Measurements from ENCODE around the gene CADPS.

CADPS gene

DNA sequence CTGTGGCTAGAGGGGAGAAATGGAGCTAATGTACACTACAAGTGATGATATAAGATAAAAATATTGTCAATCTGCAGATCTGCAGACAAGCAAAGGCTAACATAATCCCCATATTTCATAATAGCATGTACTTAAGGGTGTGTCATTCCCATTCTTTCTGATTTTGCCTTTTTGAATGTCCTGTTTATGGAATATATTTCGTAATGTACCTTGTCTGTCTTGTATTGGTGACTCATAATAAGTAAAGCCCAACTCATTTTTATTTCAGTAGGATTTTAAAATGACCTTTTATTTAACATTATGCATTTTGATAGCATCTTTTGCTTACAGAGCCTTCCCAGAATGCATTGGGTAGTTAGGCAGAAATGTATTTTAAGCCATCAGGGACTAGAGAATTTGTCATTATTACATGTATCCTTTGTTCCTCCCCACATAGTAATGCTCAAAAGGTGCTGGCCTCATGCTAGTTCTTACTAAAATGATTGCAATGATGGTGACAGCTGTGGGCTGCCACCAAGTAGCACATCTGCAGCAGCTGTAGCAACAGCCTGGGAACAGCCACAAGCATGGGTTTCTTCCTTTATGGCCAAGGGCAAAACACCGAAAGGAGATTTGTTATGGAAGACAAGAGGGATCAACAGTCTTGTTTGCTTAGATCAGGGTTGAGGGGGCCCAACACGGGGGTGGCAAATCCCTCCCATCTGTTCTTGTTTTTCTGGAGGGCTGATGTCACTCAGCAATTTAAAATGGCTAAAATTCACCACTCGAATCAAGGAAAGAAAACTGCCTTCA, 188.5 kb downstream of the CADPS start:
- no peak overlapping the region for H3K4me3 ChIP-seq (ENCODE audit: low read length)
- TF ChIP-seq ZNF274 (IDR thresholded peaks at IDR 0.05; ENCODE audit: low read depth, low read length) = no peak

DNA sequence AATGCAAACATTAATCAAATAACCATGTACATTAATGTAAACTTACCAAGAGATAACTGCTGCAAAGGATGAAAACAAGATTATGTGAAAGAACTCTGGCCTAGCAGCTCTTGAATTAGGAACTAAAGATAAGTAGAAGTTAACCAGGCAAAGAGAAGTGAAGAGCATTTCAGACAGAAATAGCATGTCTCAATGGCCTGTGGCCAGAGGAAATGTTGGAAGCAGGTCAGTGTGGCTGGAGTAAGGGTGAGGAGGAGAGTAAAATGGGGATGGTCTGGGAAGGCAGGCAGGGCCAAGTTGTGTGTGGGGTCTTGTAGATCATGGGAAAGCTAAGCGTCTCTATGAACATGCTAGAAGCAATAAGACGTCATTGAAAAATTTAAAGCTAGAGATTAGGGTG, 192.4 kb downstream of the CADPS start:
- no peak overlapping the region for H3K4me3 ChIP-seq (ENCODE audit: low read length)
- no peak for TF ChIP-seq ZNF274 (IDR thresholded peaks at IDR 0.05; ENCODE audit: low read depth, low read length)

DNA sequence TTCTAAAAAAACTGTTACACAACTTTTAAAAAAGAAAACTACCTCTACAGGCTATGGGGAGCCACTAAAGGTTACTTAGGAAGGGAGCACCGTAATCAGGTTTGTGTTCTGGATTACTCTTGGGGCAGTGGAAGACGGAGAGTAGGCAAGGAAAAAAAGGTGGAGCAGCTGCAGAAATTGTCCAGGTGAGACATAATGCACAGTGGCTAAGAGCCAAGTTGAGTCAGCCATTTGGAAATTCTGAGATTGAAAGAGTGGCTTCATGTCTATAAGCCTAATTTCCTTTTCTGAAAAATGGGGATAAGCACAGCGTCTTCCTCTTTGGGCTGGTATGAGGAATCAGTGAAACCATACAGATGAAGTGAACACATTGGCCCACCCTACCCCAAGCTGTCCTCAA, 195.2 kb downstream of the CADPS start:
- TF ChIP-seq ZNF274 (IDR thresholded peaks at IDR 0.05; ENCODE audit: low read depth, low read length) = no peak
- H3K4me3 ChIP-seq (ENCODE audit: low read length) = no peak overlapping the region

DNA sequence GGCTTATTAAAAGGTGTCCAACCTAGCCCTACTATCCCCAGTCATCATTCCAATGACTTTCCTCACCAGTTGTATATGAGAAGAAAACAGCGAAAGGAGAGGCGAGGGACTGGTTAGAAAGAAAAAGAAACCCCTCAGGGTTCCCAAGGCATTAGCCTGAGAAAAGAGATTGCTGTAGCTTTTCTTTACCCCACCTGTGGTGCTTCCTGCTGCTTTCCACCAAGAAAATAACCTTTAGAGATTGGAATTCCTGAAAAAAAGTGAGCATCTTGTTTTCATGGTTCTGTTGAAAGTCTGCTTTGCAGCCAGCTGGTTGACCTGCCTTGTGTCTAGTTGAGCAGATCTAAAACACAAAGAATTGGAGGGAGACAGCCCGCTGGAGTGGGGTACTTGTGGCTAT, 196.4 kb downstream of the CADPS start:
- H3K4me3 ChIP-seq (ENCODE audit: low read length) = no peak overlapping the region
- no peak for TF ChIP-seq ZNF274 (IDR thresholded peaks at IDR 0.05; ENCODE audit: low read depth, low read length)

- TF ChIP-seq ZNF274 (IDR thresholded peaks at IDR 0.05; ENCODE audit: low read depth, low read length) = no peak
- no peak overlapping the region for H3K4me3 ChIP-seq (ENCODE audit: low read length)
These were observed 197.3 kb downstream of the CADPS start for GRCh38 chr3:62677926-62678325.

- TF ChIP-seq ZNF274 (IDR thresholded peaks at IDR 0.05; ENCODE audit: low read depth, low read length) = no peak
- H3K4me3 ChIP-seq (ENCODE audit: low read length) = no peak overlapping the region
These were observed 198.4 kb downstream of the CADPS start for GRCh38 chr3:62676689-62677271.

DNA sequence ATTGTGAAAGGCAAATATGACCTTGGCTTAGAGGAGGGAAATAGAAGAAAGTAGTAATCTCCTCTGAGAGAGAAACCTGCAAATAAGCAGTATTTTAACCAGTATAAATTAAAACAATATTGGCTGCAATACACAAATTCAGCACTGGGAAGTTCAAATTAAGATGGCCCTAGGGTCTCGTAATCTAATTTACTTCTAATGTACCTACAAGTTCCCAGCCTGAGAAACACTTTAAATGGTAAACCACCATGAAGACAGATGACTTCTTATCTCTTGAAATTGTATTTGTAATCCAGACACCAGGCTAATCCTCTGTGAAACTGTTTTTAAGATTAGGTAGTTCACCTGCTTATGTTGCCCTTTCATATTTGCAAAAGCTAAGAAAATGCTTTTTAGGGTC, 199.7 kb downstream of the CADPS start:
- no peak for TF ChIP-seq ZNF274 (IDR thresholded peaks at IDR 0.05; ENCODE audit: low read depth, low read length)
- no peak overlapping the region for H3K4me3 ChIP-seq (ENCODE audit: low read length)

DNA sequence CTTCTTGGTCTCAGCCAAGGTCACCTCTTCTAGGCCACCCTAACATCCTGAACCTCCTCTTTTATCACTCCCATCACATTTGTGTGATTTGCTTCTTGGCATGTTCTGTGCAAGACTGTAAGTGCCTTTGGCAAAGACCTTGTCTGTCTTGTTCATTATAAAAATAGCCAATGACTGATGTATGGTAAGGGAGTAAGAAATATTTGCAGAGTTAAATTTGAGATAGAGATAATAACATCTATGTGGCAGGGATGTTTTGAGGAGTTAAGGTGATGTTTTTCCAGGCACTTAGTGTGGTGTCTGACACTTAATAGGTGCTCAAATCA, 202.3 kb downstream of the CADPS start:
- no peak for TF ChIP-seq ZNF274 (IDR thresholded peaks at IDR 0.05; ENCODE audit: low read depth, low read length)

DNA sequence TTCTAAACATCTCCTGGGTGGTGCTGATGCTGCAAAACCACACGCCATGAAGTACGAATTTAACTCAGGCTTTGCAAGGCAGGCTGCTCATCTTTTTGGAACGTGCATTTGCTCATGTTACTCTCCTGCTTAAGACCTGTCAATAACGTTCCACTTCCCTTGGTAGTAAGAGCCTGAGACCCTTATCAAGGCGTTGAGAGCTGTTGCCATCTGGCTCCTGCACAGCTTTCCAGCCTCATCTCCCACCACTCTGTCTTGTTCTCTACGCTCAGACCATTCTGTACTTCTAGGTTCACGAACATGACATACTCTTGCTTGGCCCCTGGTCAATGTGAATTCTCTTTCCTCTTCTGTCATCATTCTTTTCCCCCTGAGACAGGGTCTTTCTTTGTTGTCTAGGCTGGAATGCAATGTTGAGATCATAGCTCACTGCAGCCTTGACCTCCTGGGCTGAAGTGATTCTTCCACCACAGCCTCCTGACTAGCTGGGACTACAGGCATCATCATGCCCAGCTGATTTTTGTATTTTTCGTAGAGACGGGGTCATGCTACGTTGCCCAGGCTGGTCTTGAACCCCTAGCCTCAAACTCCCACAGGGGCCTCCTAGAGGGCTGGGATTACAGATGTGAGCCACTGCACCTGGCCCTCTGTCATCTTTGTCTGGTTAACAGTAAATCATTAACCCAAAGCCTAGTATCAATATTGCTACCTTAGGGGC, 202.8 kb downstream of the CADPS start:
- TF ChIP-seq ZNF274 (IDR thresholded peaks at IDR 0.05; ENCODE audit: low read depth, low read length) = no peak
- no peak overlapping the region for H3K4me3 ChIP-seq (ENCODE audit: low read length)

More for the DNA sequence above, 202.3 kb downstream of the CADPS start:
- no peak overlapping the region for H3K4me3 ChIP-seq (ENCODE audit: low read length)

DNA sequence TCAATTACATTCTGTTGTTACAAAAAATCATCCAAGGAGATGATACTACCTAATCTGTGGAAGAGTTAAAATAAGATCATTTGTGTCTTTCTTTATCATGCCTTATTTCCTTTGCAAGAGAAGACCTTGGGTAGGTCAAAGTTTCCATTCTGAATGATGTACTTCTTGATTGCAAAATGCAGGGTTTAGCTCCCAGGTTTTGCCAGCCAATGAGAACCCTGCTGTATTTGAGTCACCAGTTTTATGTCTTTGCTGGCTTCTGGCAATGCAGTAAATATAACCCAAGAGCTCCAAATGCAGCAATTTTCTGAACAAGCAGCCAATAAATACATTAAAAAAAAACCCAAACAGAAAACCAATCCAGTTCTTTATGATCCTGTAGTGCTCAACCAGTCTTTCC, 204.9 kb downstream of the CADPS start:
- no peak for TF ChIP-seq ZNF274 (IDR thresholded peaks at IDR 0.05; ENCODE audit: low read depth, low read length)
- H3K4me3 ChIP-seq (ENCODE audit: low read length) = no peak overlapping the region

- no peak for TF ChIP-seq ZNF274 (IDR thresholded peaks at IDR 0.05; ENCODE audit: low read depth, low read length)
- no peak overlapping the region for H3K4me3 ChIP-seq (ENCODE audit: low read length)
These were observed 206.1 kb downstream of the CADPS start for GRCh38 chr3:62669161-62669560.

GRCh38 chr3:62667714-62668113, 207.5 kb downstream of the CADPS start:
- TF ChIP-seq ZNF274 (IDR thresholded peaks at IDR 0.05; ENCODE audit: low read depth, low read length) = no peak

GRCh38 chr3:62665627-62666437, 209.4 kb downstream of the CADPS start:
- TF ChIP-seq ZNF274 (IDR thresholded peaks at IDR 0.05; ENCODE audit: low read depth, low read length) = no peak
- H3K4me3 ChIP-seq (ENCODE audit: low read length) = no peak overlapping the region

More at GRCh38 chr3:62667714-62668113, 207.5 kb downstream of the CADPS start:
- no peak overlapping the region for H3K4me3 ChIP-seq (ENCODE audit: low read length)

GRCh38 chr3:62662677-62663076, 212.5 kb downstream of the CADPS start:
- TF ChIP-seq ZNF274 (IDR thresholded peaks at IDR 0.05; ENCODE audit: low read depth, low read length) = no peak
- no peak overlapping the region for H3K4me3 ChIP-seq (ENCODE audit: low read length)

All from GM08714 (cell line).